Effector CD4-positive, alpha-beta T cell (primary cell): ENCODE measurements around the gene GCNA.

Experiments
- DNase-seq: peaks from one replicate; pipeline ENCODE4 v3.0.0-alpha.2; 2020

Gene GCNA

DNA sequence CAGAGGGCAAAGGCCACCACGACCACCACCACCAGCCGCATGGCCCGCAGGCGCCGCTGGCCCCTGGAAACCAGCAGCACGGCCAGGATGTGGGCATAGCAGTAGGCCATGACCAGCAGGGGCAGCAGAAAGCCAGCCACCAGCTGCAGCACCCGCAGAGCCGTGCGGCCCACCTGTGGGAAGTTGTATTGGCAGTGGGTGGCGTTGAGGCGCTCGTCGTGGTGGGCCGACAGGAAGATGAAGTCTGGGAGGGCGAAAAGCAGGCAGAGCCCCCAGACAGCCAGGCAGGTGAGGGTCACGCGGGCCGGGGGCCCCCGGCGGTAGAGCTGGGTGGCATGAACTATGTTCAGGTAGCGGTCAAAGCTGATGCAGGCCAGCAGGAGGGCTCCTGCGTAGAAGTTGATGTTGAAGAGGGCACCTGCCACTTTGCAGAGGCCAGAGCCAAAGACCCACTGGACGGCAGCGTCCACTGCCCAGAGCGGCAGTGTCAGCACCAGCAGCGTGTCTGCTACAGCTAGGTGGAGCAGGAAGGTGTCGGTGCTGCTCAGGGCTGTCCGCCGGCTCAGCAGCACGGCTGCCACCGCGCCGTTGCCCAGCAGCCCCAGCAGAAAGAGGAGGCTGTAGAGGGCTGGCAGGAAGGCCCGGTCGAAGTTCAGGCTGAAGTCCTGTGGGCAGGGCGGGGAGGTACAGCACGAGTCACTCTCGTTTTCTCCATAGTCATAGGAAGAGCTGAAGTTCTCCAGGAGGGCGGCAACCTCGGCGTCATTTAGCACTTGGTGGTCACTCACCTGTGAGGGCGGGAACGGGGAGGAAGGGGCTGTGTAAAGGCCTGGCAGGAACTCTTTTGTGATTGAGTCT is 38.7 kb downstream of the GCNA start:
- no peak for DNase-seq

DNA sequence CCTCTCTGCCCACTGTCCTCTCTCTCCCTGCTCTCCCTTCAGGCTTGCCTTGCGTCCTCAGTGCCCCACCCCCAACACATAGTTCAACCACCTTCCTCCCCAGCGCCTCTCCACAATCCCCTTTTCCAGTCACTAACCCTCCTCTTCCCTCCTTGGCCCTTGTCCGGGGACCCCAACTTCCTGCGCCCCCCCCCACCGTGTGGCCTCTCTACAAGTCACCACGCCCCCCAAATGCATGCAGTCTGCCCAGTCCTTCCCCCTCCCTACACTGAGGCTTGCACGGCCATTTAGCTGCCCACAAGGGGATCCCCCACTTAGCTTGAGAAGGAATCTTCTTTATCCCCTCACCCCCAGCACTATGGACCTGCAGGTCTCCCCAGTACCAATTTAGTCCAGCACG is 39.5 kb downstream of the GCNA start:
- DNase-seq, result no peak

DNA sequence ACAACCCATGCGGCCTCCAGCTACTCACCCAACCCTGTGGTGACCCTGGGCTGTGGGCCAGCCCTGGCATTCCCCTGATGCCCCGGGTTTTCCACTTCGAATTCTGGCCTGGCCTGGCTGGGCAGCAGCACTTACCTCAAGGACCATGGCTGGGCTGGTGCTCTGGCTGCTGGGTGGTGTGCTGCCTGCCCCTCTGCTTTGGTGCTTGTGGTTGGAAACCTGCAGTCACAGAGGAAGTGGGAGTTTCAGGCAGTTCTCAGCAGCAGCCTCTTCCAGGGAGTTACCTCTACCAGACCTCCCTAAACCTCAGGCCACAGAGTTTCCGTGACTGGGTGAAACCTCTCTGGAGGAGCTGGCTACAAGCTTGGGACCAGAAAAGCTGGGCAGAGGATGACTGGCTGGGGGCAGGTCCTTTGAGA is 40.1 kb downstream of the GCNA start, which contains the start of gene CXCR3:
TSS of gene CXCR3 (minus strand) at position 209 of the 419 bp plus-strand sequence. CDS start at position 147, 62 bp downstream.
- peak; percentile 51 for DNase-seq

DNA sequence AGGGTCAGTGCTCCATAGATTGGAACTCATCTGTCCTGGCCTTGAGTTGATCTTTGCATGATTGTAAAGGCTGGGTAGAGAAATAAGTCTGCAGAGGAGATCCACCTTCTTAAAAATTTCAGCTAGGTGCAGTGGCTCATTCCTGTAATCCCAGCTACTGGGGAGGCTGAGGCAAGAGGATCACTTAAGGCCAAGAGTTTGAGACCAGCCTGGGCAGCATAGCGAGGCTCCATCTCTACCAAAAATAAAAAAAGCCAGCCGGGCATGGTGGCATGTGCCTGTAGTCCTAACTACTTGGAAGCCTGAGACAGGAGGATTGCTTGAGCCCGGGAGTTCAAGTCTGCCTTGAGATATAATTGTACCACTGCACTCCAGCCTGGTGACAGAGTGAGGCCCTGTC is 40.5 kb downstream of the GCNA start:
- DNase-seq, result no peak

DNA sequence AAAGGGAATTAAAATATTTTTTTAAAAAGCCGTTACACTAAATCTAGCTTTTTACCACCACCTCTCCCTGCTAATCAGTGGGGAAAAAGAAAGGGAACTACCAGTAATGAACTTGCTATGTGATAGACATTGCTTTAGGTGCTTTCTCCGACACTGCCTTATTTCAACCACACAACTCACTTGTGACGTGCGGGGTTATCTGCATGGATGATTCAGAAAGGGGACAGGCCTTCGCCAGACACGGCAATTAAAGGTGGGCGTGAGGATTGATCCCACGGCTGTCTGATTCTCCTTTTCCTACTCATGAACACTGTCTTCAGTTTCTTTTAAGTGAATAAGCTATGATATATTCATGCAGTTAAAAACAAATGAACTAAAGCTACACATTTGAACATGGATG is 41.0 kb downstream of the GCNA start:
- DNase-seq, result peak; percentile 55

DNA sequence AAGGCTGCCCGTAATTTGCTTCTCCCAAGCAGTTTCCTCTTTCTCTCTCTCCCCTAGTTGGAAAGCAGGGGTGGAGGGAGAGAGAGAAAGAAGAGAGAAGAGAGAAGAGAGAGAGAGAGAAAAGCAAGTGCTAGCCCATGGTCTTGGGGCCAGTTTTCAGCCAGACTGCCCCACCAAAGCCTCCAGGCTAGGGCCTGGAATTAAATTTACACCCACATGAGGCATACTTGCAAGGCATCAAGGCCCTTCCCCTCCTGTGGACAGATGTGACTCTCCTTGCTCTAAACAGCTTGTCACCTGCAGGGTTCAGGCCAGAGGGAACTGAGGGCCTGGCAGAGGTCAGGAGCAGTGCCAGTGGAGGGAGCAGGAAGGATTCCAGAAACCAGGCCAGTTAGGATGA is 41.7 kb downstream of the GCNA start:
- no peak for DNase-seq

DNA sequence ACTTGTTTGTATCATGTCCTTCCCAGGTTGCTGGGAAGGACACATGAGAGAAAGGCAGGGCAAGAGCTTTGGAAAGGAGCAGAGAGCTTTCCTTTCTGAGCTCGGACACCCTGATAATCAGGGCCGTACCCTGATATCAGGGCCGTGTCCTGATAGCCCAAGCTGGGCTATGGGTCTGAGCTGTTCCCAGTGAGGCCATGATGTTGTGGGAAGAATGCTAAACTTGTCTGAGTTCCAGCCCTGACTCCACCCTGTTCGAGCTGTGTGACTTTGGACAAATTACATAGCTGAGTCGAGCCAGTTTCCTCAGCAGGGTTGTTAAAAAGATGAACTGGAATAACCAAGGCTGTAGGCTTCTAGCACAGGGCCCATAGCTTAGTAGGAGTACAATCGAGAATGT is 43.4 kb downstream of the GCNA start:
- DNase-seq, result no peak

DNA sequence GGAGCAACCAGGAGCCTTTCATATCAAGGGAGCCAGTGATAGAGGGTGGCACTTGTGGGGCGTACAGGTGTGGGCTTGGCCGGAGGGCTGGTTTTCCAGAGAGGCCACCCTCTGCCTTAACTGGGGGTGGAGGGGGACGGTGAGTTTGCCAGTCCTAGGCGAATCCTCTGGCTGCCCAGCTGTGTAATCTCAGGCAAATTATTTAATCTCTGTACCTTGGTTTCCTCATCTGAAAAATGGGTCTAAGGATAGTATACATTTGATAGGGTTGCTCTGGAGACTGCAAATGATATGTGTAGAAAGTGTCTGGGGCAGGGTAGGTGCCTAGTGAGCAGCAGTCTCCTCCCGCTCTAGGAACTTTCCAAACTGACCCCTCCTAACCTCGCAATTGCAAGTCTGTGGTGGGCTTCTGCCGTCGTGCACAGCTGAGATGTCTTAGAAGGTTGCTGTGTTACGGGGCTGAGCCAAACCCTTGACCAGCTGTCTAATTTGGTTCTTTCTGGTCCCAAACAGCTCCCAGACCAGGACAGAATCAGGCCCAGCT is 43.9 kb downstream of the GCNA start:
- DNase-seq, result no peak

DNA sequence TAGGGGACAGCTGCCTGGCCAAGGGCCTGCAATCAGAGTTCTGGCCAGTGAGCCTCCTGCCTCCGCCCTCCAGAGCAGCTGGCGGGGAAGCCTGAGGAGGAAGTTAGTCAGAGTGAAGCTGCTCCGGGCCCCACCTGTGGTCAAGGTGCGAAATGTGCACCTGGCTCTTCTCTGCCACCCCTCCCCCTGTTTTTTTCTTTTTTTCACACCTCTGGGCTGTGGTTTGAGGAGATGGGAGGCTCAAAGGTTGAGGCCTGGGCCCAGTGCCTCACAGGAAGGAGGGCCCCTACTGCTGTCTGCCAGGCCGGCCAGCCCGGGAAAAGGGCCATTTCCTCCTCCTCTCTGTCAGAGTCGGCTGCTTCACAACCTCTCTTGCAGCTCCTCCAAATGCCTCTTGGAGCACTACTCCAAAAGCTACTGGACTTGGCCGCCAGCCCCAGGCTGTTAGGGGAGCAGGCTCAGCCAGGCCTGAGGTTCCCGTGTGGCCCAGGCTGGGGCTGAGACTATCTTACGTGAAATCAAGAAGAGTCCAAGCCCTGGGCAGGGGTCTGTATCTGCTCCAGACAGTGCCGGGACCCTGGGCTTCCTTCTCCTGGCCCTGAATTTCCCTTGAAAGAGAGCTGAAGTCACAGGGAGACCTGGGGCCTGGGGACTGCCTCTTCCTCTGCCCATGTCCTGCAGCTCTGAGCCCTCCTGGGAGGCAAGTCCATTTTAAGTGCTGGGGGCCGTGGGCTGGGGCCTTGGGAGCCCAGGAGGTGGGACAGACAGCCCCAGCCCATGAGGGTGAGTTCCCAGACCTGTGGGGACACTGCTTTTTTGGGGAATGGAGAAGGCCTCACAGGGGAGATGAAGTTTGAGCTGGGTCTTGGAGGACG is 44.6 kb downstream of the GCNA start:
- peak; percentile 62 for DNase-seq

DNA sequence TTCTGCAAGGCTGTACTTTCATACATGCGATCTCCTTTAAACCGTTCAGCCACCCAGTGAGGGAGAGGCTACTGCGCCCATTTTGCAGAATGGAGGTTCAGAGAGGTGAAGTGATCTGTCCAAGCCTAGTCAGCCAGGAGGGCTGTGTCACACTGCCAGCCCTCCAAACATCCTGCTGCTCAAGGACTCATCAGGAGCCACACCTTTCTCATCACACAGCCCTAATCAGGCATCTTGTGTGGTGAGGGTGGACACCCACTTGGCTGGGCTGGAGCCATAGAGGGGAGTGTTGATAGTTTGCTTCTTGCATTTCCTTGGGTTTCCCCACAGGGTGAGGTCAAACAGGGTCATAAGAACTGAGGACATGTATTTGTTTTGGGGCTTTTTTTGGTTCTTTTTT is 45.5 kb downstream of the GCNA start:
- no peak for DNase-seq

DNA sequence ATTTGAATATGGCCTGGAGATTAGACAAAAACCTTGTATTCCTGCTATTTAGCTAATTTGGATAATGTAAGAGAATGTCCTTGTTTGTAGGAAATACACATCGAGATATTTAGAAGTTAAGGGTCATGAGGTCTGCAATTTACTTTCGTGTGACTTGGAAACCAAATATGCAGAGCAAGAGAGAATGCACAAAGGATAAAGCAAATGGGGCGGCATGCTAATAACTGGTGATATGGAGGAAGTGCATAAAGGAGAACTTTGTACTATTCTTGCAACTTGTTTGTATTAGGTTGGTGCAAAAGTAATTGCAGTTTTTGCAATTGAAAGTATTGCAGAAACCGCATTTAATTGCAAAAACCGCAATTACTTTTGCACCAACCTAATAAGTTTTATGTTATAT is 47.2 kb downstream of the GCNA start:
- no peak for DNase-seq

DNA sequence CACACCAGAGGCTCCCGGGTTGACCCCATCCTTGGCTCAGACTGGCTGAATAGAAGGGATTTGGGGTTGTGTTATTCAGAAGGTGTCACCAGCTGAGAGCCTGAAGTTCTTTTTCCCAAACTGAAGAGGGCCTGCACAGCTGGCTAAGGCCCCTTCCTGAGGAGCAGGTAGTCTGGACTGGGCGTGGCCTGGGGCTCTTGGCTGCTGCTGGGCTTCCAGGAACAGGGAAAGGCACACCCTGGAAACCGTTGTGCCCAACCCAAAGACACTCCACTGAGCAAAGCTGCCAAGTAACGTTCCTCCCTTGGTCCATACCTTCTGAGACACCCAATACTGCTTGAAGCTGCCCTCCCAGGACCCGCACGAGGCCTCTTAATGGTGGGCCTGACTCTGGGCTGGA is 48.3 kb downstream of the GCNA start:
- DNase-seq, result no peak

DNA sequence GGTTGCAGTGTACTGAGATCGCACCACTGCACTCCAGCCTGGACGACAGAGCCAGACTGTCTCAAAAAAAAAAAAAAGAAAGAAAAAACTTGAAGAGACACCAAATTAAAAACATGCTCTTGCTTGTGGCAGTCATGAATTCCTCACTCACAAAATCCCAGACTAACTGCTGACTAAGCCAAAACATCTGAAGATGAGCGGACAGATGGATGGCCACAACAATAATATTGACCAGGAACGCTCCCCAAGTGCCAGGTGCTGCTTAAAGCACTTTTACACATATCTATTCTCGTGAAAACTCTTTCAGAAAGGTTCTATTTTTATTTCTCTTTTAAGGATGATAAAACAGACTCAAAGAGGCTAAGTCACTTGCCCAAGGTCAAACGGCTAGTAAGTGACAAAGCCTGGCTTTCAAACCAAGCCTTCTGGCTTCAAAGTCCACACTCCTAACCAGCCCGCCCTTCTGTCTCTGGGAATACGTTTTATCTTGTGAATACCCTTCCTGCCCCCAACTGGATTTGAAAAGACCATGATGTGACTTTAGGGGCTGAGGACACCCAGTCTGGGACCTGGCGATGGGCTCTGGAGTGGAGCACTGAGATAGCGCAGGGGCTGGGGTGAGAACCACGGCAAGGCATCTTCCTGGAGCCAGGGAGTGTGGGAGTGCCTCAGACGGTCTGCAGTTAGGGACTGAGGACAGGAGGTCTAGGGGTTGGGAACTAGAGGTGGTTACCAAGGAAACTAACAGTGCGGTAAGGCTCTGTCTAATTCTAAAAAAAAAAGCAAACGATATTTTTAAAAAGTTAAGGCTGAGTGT is 49.6 kb downstream of the GCNA start:
- no peak for DNase-seq

DNA sequence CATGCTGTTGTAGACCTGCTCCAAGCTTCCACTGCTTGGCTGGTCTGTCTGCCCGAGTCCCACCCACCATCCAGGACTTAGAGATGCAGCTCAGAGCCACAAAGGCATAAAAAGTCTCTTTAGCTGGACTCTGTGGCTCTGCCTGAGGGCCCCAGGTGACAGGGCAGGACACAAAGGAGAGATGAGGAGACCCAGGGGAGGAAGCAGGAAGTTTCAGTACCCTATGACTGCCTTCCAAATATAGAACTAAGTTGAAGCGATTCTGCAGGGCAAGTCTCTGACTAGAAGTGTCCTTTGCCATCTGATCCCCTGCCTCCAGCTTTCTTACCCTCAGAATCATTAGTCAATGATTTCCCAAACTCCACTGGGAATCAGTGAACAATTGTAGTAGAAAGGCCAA is 51.2 kb downstream of the GCNA start:
- DNase-seq, result no peak

DNA sequence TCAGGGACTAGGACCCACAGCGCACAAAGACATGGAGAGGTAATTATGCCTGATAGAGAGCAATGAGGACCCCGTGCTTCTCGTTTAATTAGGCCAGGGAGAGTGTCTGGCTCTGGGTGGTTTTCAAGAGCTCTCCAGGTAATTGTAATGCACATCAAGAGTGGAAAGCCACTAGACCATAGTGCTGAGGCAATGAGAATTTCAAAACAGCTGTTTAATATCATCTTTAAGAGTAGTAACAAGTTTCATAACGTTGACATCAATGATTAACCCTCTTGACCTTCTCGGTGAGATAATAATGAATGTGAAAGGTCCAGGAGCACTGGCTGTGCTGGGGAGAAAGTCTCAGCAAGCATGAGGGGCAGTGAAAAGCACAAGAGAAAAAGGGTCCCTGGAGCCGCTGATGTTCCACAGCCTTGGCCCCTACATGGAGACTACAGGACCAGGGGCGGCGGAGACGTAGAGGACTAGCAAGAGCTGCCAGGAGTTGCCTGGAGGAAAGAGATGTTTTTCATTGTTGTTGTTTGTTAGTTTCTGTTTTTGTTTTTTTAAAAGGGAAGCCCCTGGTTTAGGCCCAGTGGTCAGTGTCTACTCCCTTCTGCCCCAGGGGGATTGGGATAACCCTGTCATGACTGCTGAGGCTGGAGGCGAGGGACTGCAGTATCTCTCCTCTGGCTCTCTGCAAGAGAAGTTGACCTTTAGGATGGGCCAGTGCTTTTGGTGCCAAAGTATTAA is 54.9 kb downstream of the GCNA start:
- no peak for DNase-seq

DNA sequence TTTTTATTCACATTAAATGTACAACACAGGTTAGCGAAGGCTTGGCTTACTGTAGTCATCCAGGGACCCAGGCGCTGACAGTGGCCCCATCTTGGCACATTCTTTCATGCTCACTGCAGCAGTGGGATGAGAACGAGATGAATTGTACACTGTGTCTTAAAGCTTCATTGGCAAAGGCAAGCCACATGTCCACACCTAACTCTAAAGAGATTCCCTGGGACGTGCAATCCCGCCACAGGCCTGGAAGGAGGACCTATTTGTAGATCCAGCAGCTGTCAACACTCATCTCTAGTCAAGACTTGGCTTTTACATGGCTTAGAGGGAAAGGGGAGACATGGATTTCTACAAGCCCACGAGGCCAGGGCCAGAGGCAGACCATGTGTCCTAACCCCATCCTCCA is 56.1 kb downstream of the GCNA start:
- no peak for DNase-seq

DNA sequence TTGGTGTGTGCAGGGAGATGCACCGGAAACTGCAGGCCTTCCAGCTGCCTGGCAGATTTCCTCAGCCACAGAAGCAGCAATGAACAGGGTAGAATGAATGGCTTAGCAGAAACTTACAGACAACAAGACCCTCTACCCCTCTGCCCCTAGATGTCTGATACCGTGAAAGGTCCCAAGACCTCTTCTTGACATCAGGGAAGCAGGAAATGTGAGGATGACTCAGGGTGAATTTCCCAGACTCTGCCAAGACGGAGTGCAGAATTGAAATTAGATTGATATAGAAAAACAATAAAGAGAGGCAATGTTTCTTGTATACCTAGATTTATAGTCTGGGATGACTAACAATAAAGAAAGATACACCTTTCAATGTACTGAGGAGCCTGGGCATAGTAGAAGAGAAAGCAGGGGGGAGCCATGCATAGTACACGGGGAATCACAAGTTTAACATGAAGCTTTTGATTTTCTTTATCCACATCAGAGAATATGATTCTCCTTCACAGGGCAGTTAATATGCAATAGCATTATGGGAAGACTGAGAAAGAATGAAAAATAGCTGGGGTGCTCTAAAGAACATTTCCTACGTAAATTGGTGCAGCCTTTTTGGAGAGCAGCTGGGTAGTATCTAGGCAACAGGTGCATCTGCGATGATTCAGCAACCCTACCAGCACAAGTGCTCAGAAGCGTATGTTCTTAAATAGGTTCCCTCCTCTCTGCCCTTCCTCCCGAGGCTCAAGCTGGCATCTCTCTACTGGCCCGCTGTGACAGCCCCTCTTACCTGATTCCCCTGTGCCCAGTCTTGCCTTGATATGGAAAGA is 58.4 kb downstream of the GCNA start:
- DNase-seq, result no peak

DNA sequence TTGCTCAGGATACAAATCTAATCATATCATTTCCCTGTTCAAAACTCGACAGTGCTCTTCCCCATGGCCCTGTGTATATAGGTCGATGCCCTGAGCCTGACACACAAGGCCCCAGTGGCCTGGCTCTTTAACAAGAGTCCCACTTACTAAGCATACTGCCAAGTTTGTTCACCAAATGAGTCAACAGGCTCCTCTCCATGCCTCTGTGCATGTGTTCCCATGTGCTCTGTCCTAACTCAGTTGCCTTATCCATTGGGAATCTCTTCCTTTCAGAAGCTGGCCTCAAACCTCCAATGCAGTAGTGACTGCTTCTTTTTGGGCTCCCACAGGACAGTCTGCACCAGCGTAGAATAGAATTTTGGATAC is 59.0 kb downstream of the GCNA start:
- no peak for DNase-seq

DNA sequence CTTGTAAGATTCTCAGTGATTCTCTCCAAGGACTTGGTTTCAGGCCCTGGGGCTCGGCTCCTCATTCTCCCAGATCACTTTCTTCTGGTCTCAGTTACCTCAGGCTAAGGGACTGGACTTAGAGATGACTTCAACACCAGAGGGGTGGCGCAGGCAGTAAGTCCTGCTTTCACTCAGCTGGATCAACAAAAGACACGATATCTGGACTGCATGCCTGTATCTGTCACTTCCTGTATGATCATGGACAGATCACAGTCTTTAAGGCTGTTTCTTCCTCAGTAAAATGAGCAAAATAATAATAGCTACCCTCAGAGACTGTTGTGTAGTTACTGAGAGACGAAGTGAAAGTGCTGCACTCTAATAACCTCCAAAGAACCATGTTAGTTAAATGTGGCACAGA is 59.6 kb downstream of the GCNA start:
- DNase-seq, result no peak

DNA sequence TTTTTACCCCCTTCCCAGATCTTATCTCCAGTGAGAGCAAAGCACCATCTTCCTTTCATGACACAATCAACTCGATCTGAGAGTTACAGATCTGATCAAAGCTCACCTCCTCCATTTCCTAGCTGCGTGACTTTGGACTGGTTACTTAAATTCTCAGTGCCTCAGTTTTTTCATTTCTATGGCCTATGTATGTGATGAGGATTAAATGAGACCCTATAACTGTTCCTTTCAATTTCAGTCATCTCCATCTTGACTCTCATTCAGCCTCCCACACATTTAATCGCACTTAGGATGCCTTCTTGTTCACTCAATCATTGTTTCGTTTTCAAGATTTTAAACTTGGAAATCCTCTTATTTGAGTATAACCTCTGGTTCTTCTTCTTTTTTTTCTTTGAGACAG is 60.2 kb downstream of the GCNA start:
- DNase-seq, result no peak

DNA sequence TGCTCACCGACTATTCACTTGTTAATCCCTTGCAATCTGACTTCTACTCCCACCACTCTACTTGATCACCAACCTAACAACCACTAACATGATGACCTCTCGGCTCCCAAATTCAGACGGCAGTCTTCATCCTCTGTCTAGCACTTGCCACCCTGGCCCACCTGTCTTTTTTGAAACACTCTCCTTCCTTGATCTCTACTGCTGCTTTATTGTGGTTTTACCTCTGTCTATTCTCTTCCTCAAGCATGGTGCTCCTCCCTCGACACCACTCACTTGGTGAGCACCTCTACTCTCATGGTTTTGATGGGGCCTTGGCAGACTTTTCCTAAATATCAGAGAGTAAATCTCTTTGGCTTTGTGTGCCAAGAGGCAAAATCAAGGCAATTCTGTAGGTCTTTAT is 61.8 kb downstream of the GCNA start:
- DNase-seq, result no peak
